K562 (cell line): Measurements from ENCODE around the gene S100P. TPM values are rescaled to one million over a fixed set of nuclear protein-coding genes. Genes with fewer than 3 reads are reported as not detected.

Experiments used
- CBFA2T2 ChIP-seq: fragments of 450-650 bp; conservative IDR thresholded peaks from 2 replicates; pipeline ENCODE4 v1.6.1; 2017; ENCODE audit warnings: mild to moderate bottlenecking
- GABPA ChIP-seq: fragments of 200-800 bp; sonication (Bioruptor generic); conservative IDR thresholded peaks from 2 replicates; pipeline ENCODE4 v1.6.1; 2016; ENCODE audit warnings: low read depth, missing genetic modification characterization, missing compliant biosample characterization
- KAT2B ChIP-seq: IDR thresholded peaks from one replicate; pipeline ENCODE4 v1.6.1; 2012; ENCODE audit warnings: low read depth, mild to moderate bottlenecking, control low read depth, inconsistent platforms, low read length, moderate library complexity
- MAFG ChIP-seq: fragments of 450-650 bp; conservative IDR thresholded peaks from 2 replicates; pipeline ENCODE4 v1.6.1; 2016; ENCODE audit warnings: missing genetic modification characterization, missing compliant biosample characterization
- MECOM ChIP-seq: fragments of 250-450 bp; sonication (Bioruptor Pico); IDR thresholded peaks from 2 replicates; pipeline ENCODE4 v1.8.0; 2022; ENCODE audit warnings: inconsistent platforms
- MIER1 ChIP-seq: fragments of 450-650 bp; IDR thresholded peaks from 2 replicates; pipeline ENCODE4 v1.6.1; 2016; ENCODE audit warnings: antibody characterized with exemption, mild to moderate bottlenecking, low read depth
- PHF21A ChIP-seq: fragments of 450-650 bp; IDR thresholded peaks from 2 replicates; pipeline ENCODE4 v1.6.1; 2017; ENCODE audit warnings: low read depth, borderline replicate concordance
- POLR2H ChIP-seq: IDR thresholded peaks from 2 replicates; pipeline ENCODE4 v1.6.1; 2016; ENCODE audit warnings: missing genetic modification characterization, low read depth, mild to moderate bottlenecking, control low read depth, missing compliant biosample characterization, moderate library complexity
- PRPF4 ChIP-seq: fragments of 200-400 bp; formaldehyde crosslinking; IDR thresholded peaks from one replicate; pipeline ENCODE4 v1.6.1; 2017; ENCODE audit warnings: low read length, low read depth, mild to moderate bottlenecking; ENCODE audit not compliant: insufficient read depth, poor library complexity, severe bottlenecking
- ZBED1 ChIP-seq: IDR thresholded peaks from 2 replicates; pipeline ENCODE4 v1.6.1; 2014
- ZKSCAN3 ChIP-seq: fragments of 250-450 bp; sonication (Bioruptor Pico); IDR thresholded peaks from 2 replicates; pipeline ENCODE4 v1.4.0; 2020
- ZNF143 ChIP-seq: sonication (generic); formaldehyde crosslinking; IDR thresholded peaks from 2 replicates; pipeline ENCODE4 v1.9.0; 2022; ENCODE audit warnings: mild to moderate bottlenecking, missing genetic modification reagents
- ZNF239 ChIP-seq: fragments of 250-450 bp; sonication (Bioruptor Pico); IDR thresholded peaks from 2 replicates; pipeline ENCODE4 v1.4.0; 2020; ENCODE audit warnings: mild to moderate bottlenecking
- ZNF408 ChIP-seq: fragments of 250-450 bp; sonication (Bioruptor Pico); IDR thresholded peaks from 2 replicates; pipeline ENCODE4 v1.4.0; 2020; ENCODE audit warnings: low read depth, mild to moderate bottlenecking, moderate library complexity
- ZNF830 ChIP-seq: fragments of 250-450 bp; sonication (Bioruptor Pico); IDR thresholded peaks from 2 replicates; pipeline ENCODE4 v1.5.0; 2021; ENCODE audit warnings: mild to moderate bottlenecking
- polyA plus RNA-seq, 8 experiments: library from polyadenylated mRNA; depleted of rRNA in 4 of 8; stranded (reverse) in 5 of 8; unstranded in 3 of 8; fragments of >200 nt; fragmentation: Nextera tagmentation in 2 of 8; fragmentation: Illumina TruSeq in 1 of 8; extraction: Ambion mirVana in 2 of 8; extraction: Trizol in 1 of 8; gene quantifications; 2 replicates each; pipeline versions ENCODE4 v1.2.1 to v1.2.3, GENCODE V29; 2011 to 2014; ENCODE audit warnings: inconsistent platforms in 1 of 8, missing spikeins in 1 of 8
- total RNA-seq, 7 experiments: library from RNA; depleted of rRNA in 6 of 7; stranded (reverse); fragments of >200 nt in 6 of 7; fragmentation: Illumina TruSeq in 2 of 7; extraction: Trizol in 2 of 7; gene quantifications; 2 replicates each; pipeline versions ENCODE4 v1.2.1 to v1.2.3, GENCODE V29; 2011 to 2021; ENCODE audit warnings: low replicate concordance in 1 of 7
- TF ChIP-seq, protein P1 (sequence below), 2 experiments: fragments of 250-450 bp in 1 of 2; fragments of 450-650 bp in 1 of 2; sonication (Bioruptor Pico) in 1 of 2; IDR thresholded peaks; 2 replicates each; pipeline versions ENCODE4 v1.6.1 to v1.8.0; 2016 to 2021; ENCODE audit warnings: mild to moderate bottlenecking in 2 of 2, moderate library complexity in 2 of 2, missing compliant biosample characterization in 1 of 2, missing genetic modification characterization in 1 of 2
- TF ChIP-seq, protein P2 (sequence below): fragments of 450-650 bp; IDR thresholded peaks from 2 replicates; pipeline ENCODE4 v1.6.1; 2018; ENCODE audit warnings: mild to moderate bottlenecking, low read depth; ENCODE audit not compliant: partially characterized antibody
- TF ChIP-seq, protein P3 (sequence below): sonication (generic); formaldehyde crosslinking; IDR thresholded peaks from 2 replicates; pipeline ENCODE4 v1.8.1; 2022; ENCODE audit warnings: missing genetic modification reagents
- TF ChIP-seq, protein P4 (sequence below), 3 experiments: IDR thresholded peaks in 2 of 3; conservative IDR thresholded peaks in 1 of 3; 2 replicates each; pipeline ENCODE4 v1.5.1; 2011 to 2012; ENCODE audit warnings: low read length in 3 of 3, mild to moderate bottlenecking in 3 of 3, control low read depth in 2 of 3, improper control_type of control experiment in 1 of 3, inconsistent platforms in 1 of 3, low read depth in 1 of 3, mixed read lengths in 1 of 3, moderate library complexity in 1 of 3; ENCODE audit not compliant: insufficient read depth in 2 of 3
- TF ChIP-seq, protein P5 (sequence below): fragments of 450-650 bp; IDR thresholded peaks from 2 replicates; pipeline ENCODE4 v1.6.1; 2016; ENCODE audit warnings: mild to moderate bottlenecking

Gene S100P
- total and polyA plus RNA-seq, 9 of the 15 experiments (the other 6 are each of a cell fraction or from before 2014, with no cell fraction given): 4.1 to 23.8 (median 7.5) TPM

DNA sequence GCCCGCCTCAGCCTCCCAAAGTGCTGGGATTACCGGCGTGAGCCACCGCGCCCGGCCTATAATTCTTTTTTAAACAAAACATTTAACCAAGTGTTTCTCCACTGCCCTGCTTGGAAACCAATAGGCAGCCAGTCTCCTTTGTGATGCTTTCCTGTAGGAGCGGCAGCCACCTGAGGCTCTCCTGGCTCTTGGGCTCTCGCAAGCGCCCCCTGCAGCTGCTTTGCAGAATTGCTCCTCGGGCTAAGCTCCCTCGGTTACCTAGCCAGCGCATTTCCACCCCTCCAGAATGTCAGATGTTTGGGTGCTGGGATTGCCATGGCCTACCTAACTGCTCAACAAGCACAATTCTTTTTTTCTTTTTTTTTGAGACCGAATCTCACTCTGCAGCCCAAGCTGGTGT lies 7.7 kb downstream of the S100P start (continued):
- TF ChIP-seq, protein P1, sequence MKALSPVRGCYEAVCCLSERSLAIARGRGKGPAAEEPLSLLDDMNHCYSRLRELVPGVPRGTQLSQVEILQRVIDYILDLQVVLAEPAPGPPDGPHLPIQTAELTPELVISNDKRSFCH (CRISPR knock-in tag; IDR thresholded peaks at IDR 0.05): no peak
- TF ChIP-seq, protein P1 (tag; IDR thresholded peaks at IDR 0.05): no peak
- no peak for TF ChIP-seq MIER1
- TF ChIP-seq, protein P2, sequence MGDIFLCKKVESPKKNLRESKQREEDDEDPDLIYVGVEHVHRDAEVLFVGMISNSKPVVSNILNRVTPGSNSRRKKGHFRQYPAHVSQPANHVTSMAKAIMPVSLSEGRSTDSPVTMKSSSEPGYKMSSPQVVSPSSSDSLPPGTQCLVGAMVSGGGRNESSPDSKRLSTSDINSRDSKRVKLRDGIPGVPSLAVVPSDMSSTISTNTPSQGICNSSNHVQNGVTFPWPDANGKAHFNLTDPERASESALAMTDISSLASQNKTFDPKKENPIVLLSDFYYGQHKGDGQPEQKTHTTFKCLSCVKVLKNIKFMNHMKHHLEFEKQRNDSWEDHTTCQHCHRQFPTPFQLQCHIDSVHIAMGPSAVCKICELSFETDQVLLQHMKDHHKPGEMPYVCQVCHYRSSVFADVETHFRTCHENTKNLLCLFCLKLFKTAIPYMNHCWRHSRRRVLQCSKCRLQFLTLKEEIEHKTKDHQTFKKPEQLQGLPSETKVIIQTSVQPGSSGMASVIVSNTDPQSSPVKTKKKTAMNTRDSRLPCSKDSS: no peak
- TF ChIP-seq, protein P3, sequence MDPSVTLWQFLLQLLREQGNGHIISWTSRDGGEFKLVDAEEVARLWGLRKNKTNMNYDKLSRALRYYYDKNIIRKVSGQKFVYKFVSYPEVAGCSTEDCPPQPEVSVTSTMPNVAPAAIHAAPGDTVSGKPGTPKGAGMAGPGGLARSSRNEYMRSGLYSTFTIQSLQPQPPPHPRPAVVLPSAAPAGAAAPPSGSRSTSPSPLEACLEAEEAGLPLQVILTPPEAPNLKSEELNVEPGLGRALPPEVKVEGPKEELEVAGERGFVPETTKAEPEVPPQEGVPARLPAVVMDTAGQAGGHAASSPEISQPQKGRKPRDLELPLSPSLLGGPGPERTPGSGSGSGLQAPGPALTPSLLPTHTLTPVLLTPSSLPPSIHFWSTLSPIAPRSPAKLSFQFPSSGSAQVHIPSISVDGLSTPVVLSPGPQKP (CRISPR knock-in tag): no peak
- TF ChIP-seq, protein P4, sequence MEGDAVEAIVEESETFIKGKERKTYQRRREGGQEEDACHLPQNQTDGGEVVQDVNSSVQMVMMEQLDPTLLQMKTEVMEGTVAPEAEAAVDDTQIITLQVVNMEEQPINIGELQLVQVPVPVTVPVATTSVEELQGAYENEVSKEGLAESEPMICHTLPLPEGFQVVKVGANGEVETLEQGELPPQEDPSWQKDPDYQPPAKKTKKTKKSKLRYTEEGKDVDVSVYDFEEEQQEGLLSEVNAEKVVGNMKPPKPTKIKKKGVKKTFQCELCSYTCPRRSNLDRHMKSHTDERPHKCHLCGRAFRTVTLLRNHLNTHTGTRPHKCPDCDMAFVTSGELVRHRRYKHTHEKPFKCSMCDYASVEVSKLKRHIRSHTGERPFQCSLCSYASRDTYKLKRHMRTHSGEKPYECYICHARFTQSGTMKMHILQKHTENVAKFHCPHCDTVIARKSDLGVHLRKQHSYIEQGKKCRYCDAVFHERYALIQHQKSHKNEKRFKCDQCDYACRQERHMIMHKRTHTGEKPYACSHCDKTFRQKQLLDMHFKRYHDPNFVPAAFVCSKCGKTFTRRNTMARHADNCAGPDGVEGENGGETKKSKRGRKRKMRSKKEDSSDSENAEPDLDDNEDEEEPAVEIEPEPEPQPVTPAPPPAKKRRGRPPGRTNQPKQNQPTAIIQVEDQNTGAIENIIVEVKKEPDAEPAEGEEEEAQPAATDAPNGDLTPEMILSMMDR (IDR thresholded peaks at IDR 0.05 in 2 of 3, conservative IDR thresholded peaks at IDR 0.05 in 1 of 3; ENCODE audit: insufficient read depth in 2 of 3, low read depth in 1 of 3, low read length in 3 of 3): peak; percentile 51 to 70 (median 68)
- no peak for TF ChIP-seq ZNF830 (CRISPR knock-in tag)
- TF ChIP-seq MECOM: no peak
- no peak for TF ChIP-seq ZNF408 (CRISPR knock-in tag)
- no peak for TF ChIP-seq PHF21A
- no peak for TF ChIP-seq ZKSCAN3 (CRISPR knock-in tag)
- no peak for TF ChIP-seq KAT2B
- TF ChIP-seq CBFA2T2: no peak
- TF ChIP-seq ZBED1: no peak
- TF ChIP-seq PRPF4: no peak
- no peak for TF ChIP-seq POLR2H (tag)
- TF ChIP-seq ZNF143 (CRISPR knock-in tag): no peak
- TF ChIP-seq ZNF239 (CRISPR knock-in tag): no peak
- TF ChIP-seq, protein P5, sequence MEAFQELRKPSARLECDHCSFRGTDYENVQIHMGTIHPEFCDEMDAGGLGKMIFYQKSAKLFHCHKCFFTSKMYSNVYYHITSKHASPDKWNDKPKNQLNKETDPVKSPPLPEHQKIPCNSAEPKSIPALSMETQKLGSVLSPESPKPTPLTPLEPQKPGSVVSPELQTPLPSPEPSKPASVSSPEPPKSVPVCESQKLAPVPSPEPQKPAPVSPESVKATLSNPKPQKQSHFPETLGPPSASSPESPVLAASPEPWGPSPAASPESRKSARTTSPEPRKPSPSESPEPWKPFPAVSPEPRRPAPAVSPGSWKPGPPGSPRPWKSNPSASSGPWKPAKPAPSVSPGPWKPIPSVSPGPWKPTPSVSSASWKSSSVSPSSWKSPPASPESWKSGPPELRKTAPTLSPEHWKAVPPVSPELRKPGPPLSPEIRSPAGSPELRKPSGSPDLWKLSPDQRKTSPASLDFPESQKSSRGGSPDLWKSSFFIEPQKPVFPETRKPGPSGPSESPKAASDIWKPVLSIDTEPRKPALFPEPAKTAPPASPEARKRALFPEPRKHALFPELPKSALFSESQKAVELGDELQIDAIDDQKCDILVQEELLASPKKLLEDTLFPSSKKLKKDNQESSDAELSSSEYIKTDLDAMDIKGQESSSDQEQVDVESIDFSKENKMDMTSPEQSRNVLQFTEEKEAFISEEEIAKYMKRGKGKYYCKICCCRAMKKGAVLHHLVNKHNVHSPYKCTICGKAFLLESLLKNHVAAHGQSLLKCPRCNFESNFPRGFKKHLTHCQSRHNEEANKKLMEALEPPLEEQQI: no peak
- no peak for TF ChIP-seq GABPA (tag)
- TF ChIP-seq MAFG (tag): no peak
